Measurements from ENCODE around the gene FBRSL1. TPM values are rescaled to one million over a fixed set of nuclear protein-coding genes. Genes with fewer than 3 reads are reported as not detected.

Gene FBRSL1
- total RNA-seq, 1 donor from 2014 or later = 58.7 TPM

- Mint-ChIP-seq H3K27me3 (no peaks in the 10 kb centered on the region), H3K9me3 (peaks cover 12% of the 10 kb centered on the region), H3K4me3 (no peak overlapping the region), H3K4me1 (no peaks in the 10 kb centered on the region), H3K27ac (no peak overlapping the region), H3K36me3 (ENCODE audit: low read depth) (peaks cover 4% of the 10 kb centered on the region)
- DNase-seq (no peak), ATAC-seq (ENCODE audit: low read depth) (no peak)
- POLR2A ChIA-PET = no interaction called here
- intact Hi-C loops (cut with micrococcal nuclease) = no loop called here
- CTCF ChIA-PET = no interaction called here
- TF ChIP-seq, protein P1, sequence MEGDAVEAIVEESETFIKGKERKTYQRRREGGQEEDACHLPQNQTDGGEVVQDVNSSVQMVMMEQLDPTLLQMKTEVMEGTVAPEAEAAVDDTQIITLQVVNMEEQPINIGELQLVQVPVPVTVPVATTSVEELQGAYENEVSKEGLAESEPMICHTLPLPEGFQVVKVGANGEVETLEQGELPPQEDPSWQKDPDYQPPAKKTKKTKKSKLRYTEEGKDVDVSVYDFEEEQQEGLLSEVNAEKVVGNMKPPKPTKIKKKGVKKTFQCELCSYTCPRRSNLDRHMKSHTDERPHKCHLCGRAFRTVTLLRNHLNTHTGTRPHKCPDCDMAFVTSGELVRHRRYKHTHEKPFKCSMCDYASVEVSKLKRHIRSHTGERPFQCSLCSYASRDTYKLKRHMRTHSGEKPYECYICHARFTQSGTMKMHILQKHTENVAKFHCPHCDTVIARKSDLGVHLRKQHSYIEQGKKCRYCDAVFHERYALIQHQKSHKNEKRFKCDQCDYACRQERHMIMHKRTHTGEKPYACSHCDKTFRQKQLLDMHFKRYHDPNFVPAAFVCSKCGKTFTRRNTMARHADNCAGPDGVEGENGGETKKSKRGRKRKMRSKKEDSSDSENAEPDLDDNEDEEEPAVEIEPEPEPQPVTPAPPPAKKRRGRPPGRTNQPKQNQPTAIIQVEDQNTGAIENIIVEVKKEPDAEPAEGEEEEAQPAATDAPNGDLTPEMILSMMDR (IDR thresholded peaks at IDR 0.05) = no peak
Measured at GRCh38 chr12:132535019-132535418, 45.1 kb downstream of the FBRSL1 start.

DNA sequence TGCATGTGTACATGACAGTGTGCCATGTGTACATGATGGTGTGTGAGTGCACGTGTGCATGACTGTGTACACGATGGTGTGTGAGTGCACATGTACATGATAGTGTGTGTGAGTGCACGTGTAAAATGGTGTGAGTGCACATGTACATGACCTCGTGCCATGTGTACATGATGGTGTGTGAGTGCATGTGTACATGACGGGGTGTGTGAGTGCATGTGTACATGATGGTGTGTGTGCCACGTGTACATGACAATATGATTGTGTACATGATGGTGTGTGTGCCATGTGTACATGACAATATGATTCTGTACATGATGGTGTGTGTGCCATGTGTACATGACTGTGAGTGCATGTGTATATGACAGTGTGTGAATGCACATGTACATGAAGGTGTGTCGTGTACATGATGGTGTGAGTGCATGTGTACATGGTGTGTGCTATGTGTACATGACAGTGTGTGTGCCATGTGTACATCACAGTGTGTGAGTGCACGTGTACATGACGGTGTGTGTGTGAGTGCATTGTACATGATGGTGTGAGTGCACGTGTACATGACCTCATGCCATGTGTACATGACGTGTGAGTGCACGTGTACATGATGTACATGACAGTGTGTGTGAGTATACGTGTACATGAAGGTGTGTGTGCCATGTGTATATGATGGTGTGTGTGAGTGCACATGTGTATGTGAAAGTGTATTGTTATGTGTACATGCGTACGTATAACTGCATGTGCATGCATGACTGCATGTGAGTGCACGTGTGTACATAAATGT lies 46.3 kb downstream of the FBRSL1 start:
- Mint-ChIP-seq H3K4me1 (no peaks in the 10 kb centered on the region), H3K4me3 (no peak overlapping the region), H3K9me3 (peaks cover 12% of the 10 kb centered on the region), H3K27ac (no peak overlapping the region), H3K36me3 (ENCODE audit: low read depth) (peaks cover 1% of the 10 kb centered on the region), H3K27me3 (no peaks in the 10 kb centered on the region)
- ATAC-seq (ENCODE audit: low read depth) = no peak
- intact Hi-C loops (cut with micrococcal nuclease) = no loop called here
- ChIA-PET POLR2A (no interaction called here), CTCF (no interaction called here)
- no peak for DNase-seq
- TF ChIP-seq, protein P1 (IDR thresholded peaks at IDR 0.05) = no peak

GRCh38 chr12:132537049-132537448 lies 47.1 kb downstream of the FBRSL1 start:
- DNase-seq (no peak), ATAC-seq (ENCODE audit: low read depth) (no peak)
- Mint-ChIP-seq H3K27ac (peak overlapping the region; percentile 5), H3K4me1 (no peaks in the 10 kb centered on the region), H3K27me3 (no peaks in the 10 kb centered on the region), H3K36me3 (ENCODE audit: low read depth) (peaks cover 1% of the 10 kb centered on the region), H3K4me3 (no peak overlapping the region), H3K9me3 (peaks cover 12% of the 10 kb centered on the region)
- CTCF ChIA-PET = no interaction called here
- TF ChIP-seq, protein P1 (IDR thresholded peaks at IDR 0.05) = no peak
- POLR2A ChIA-PET = no interaction called here
- intact Hi-C loops (cut with micrococcal nuclease) = no loop called here

DNA sequence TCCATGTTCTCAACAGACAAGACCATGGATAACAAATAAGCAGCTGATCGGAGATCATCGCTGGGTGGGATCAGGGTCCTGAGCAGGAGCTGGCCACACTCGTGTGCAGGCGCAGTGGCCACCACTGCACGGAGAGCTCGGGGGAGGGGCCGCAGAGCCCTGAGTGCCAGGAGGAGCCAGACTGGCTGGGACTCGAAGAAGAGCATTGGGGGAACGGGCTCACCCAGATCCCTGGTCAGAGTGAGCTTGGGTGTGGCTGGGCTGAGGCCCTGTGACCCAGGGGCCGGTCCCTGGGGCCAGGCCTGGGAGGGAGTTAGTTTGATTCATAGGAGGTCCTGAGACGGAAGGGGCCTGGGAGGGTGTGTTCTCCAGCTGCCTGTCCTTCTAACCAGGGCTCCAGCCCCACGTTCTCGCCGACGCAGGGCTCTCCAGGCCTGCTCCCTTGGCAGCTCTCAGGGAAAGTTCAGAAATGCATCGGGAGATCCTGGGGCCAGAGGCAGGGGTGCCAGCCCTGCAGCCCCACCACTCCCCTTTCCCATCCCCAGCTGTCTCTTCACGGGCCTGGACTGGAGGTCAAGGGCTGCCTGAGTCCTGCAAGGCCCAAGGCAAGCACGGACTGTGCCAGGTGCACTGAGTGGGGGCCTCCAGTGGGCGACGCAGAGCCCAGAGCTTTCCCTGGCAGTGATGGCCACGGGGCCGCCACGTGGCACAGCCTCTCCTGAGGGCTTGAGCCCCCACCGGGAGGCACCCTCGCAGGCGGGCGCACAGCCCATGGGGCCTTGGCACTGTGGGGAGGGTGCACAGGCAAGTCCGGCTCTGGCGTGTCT lies 48.1 kb downstream of the FBRSL1 start:
- TF ChIP-seq, protein P1 (IDR thresholded peaks at IDR 0.05) = no peak
- intact Hi-C loops (cut with micrococcal nuclease) = no loop called here
- no peak overlapping the region for H3K4me3 Mint-ChIP-seq
- no peak for ATAC-seq (ENCODE audit: low read depth)
- no peaks in the 10 kb centered on the region for H3K4me1 Mint-ChIP-seq
- DNase-seq = no peak
- POLR2A ChIA-PET = no interaction called here
- H3K36me3 Mint-ChIP-seq (ENCODE audit: low read depth) = peaks cover 1% of the 10 kb centered on the region
- CTCF ChIA-PET = interaction anchor here (0.6 kb wide), 1 partner anchor 30 kb away, joined by 3 read pairs; no protein-coding TSS in a partner anchor
- H3K27ac Mint-ChIP-seq = no peak overlapping the region
- H3K9me3 Mint-ChIP-seq = peaks cover 12% of the 10 kb centered on the region
- H3K27me3 Mint-ChIP-seq = no peaks in the 10 kb centered on the region

DNA sequence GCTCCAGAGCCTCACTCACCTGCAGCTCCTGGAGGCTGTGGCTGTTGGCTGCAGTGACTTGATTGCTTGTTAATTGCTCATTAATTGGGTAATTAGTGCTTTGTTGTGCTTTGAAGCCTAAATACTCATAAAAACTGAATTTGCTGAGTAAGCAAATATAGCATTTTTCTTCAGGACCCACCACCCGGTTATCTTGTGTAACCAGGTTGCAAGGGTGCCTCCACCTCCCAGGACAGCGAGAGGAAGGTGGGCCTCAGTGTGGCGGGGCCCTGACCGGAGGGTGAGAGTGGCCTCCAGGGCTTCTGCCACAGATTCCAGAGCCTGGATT lies 48.7 kb downstream of the FBRSL1 start:
- intact Hi-C loops (cut with micrococcal nuclease) = no loop called here
- ATAC-seq (ENCODE audit: low read depth) = no peak
- H3K4me3 Mint-ChIP-seq = no peak overlapping the region
- POLR2A ChIA-PET = no interaction called here
- H3K27ac Mint-ChIP-seq = no peak overlapping the region
- DNase-seq = no peak
- peaks cover 12% of the 10 kb centered on the region for H3K9me3 Mint-ChIP-seq
- CTCF ChIA-PET = no interaction called here
- H3K36me3 Mint-ChIP-seq (ENCODE audit: low read depth) = peaks cover 1% of the 10 kb centered on the region
- no peaks in the 10 kb centered on the region for H3K27me3 Mint-ChIP-seq
- no peaks in the 10 kb centered on the region for H3K4me1 Mint-ChIP-seq
- TF ChIP-seq, protein P1 (IDR thresholded peaks at IDR 0.05) = no peak
